GM23338 (cell line): Measurements from ENCODE around the gene GRIK4. TPM values are rescaled to one million over a fixed set of nuclear protein-coding genes. Genes with fewer than 3 reads are reported as not detected.

Source experiments
- ATAC-seq: fragments of 200-7000 bp; cut with Tn5 transposase; 3 replicates; pipeline ENCODE4 v1.9.1; 2020
- DNase-seq: peaks from one replicate; pipeline ENCODE4 v3.0.0-alpha.2; 2015; ENCODE audit warnings: low spot score
- H2AFZ ChIP-seq: fragments of 200-600 bp; sonication (generic); 2 replicates; pipeline ENCODE4 v1.8.0; 2016; ENCODE audit warnings: antibody characterized with exemption, mild to moderate bottlenecking, moderate library complexity
- H3F3A ChIP-seq: fragments of 200-600 bp; sonication (generic); replicated peaks from 2 replicates; pipeline ENCODE4 v1.8.0; 2017; ENCODE audit warnings: antibody characterized with exemption, mixed run types, low read depth
- H3K27ac ChIP-seq: fragments of 200-600 bp; sonication (generic); 2 replicates; pipeline ENCODE4 v1.6.1; 2016; ENCODE audit warnings: low read depth
- H3K27me3 ChIP-seq: fragments of 200-600 bp; sonication (generic); 2 replicates; pipeline ENCODE4 v1.8.0; 2016; ENCODE audit warnings: mild to moderate bottlenecking, mixed run types, moderate library complexity; ENCODE audit not compliant: insufficient read depth
- H3K36me3 ChIP-seq: fragments of 200-600 bp; sonication (generic); 2 replicates; pipeline ENCODE4 v1.8.0; 2016; ENCODE audit warnings: mild to moderate bottlenecking; ENCODE audit not compliant: insufficient read depth
- H3K4me1 ChIP-seq: fragments of 200-600 bp; sonication (generic); 2 replicates; pipeline ENCODE4 v1.8.0; 2016; ENCODE audit warnings: mild to moderate bottlenecking, moderate library complexity; ENCODE audit not compliant: insufficient read depth
- H3K4me2 ChIP-seq: fragments of 200-600 bp; sonication (generic); 2 replicates; pipeline ENCODE4 v1.7.1; 2017; ENCODE audit warnings: mixed run types
- H3K4me3 ChIP-seq: fragments of 200-600 bp; sonication (generic); 2 replicates; pipeline ENCODE4 v1.6.1; 2016; ENCODE audit warnings: mixed run types
- H3K79me2 ChIP-seq: fragments of 200-600 bp; sonication (generic); replicated peaks from 2 replicates; pipeline ENCODE4 v1.8.0; 2017; ENCODE audit warnings: mild to moderate bottlenecking; ENCODE audit not compliant: insufficient read depth
- H3K9me2 ChIP-seq: fragments of 200-600 bp; sonication (generic); 2 replicates; pipeline ENCODE4 v1.8.0; 2017; ENCODE audit not compliant: insufficient read depth
- H4K20me1 ChIP-seq: fragments of 200-600 bp; sonication (generic); replicated peaks from 2 replicates; pipeline ENCODE4 v1.8.0; 2017; ENCODE audit warnings: mild to moderate bottlenecking; ENCODE audit not compliant: insufficient read depth
- H3K27ac Mint-ChIP-seq: 2 replicates; pipeline ENCODE4 v1.8.0; 2020; ENCODE audit warnings: inconsistent platforms, mild to moderate bottlenecking, moderate library complexity, mixed read lengths
- H3K27me3 Mint-ChIP-seq: 3 replicates; pipeline ENCODE4 v1.8.0; 2022; ENCODE audit warnings: low read depth, mild to moderate bottlenecking, moderate library complexity, mixed read lengths, inconsistent platforms; ENCODE audit not compliant: insufficient read depth, poor library complexity
- H3K36me3 Mint-ChIP-seq: 3 replicates; pipeline ENCODE4 v1.8.0; 2021; ENCODE audit warnings: low read depth, mild to moderate bottlenecking, inconsistent platforms, moderate library complexity, mixed read lengths
- H3K4me1 Mint-ChIP-seq: 3 replicates; pipeline ENCODE4 v1.8.0; 2020; ENCODE audit warnings: mild to moderate bottlenecking, inconsistent platforms, mixed read lengths
- H3K4me3 Mint-ChIP-seq: 3 replicates; pipeline ENCODE4 v1.8.0; 2021; ENCODE audit warnings: moderate library complexity, mild to moderate bottlenecking, inconsistent platforms, mixed read lengths
- H3K9me3 Mint-ChIP-seq: 3 replicates; pipeline ENCODE4 v1.8.0; 2020; ENCODE audit warnings: moderate library complexity, mild to moderate bottlenecking, inconsistent platforms, mixed read lengths
- EZH2 ChIP-seq: fragments of 200-600 bp; sonication (generic); IDR thresholded peaks from one replicate; pipeline ENCODE4 v1.8.0; 2017; ENCODE audit warnings: antibody characterized with exemption, mild to moderate bottlenecking, low read depth; ENCODE audit not compliant: unreplicated experiment
- EZH2phosphoT487 ChIP-seq: fragments of 200-600 bp; sonication (generic); IDR thresholded peaks from one replicate; pipeline ENCODE4 v1.8.1; 2018; ENCODE audit warnings: antibody characterized with exemption; ENCODE audit not compliant: unreplicated experiment
- JUNB ChIP-seq: IDR thresholded peaks from one replicate; pipeline ENCODE4 v1.6.1; 2016; ENCODE audit warnings: antibody characterized with exemption; ENCODE audit not compliant: unreplicated experiment
- NANOG ChIP-seq: IDR thresholded peaks from 2 replicates; pipeline ENCODE4 v1.6.1; 2016; ENCODE audit warnings: antibody characterized with exemption, borderline replicate concordance
- POLR2AphosphoS5 ChIP-seq: IDR thresholded peaks from 2 replicates; pipeline ENCODE4 v1.6.1; 2016; ENCODE audit warnings: antibody characterized with exemption, low read depth
- STAT1 ChIP-seq: IDR thresholded peaks from one replicate; pipeline ENCODE4 v1.6.1; 2016; ENCODE audit warnings: antibody characterized with exemption; ENCODE audit not compliant: unreplicated experiment
- ZNF331 ChIP-seq: fragments of 250-450 bp; sonication (Bioruptor Pico); IDR thresholded peaks from 2 replicates; pipeline ENCODE4 v1.5.0; 2020; ENCODE audit warnings: low read depth, mild to moderate bottlenecking, moderate library complexity
- polyA plus RNA-seq: library from polyadenylated mRNA; unstranded; fragments of >200 nt; fragmentation: Nextera tagmentation; extraction: Ambion mirVana; gene quantifications from 2 replicates; pipeline ENCODE4 v1.2.1, GENCODE V29; 2016
- total RNA-seq: library from RNA; depleted of rRNA; stranded (reverse); fragments of >200 nt; shearing (Covaris generic); gene quantifications from 2 replicates; pipeline ENCODE4 v1.2.3, GENCODE V29; 2014
- TF ChIP-seq, protein P1 (sequence below): IDR thresholded peaks from 2 replicates; pipeline ENCODE4 v1.6.1; 2016; ENCODE audit warnings: antibody characterized with exemption
- TF ChIP-seq, protein P2 (sequence below), 2 experiments: fragments of 200-600 bp in 1 of 2; sonication (generic) in 1 of 2; conservative IDR thresholded peaks; 2 replicates each; pipeline versions ENCODE4 v1.5.1 to v1.6.1; 2016 to 2017; ENCODE audit warnings: antibody characterized with exemption in 2 of 2, low read depth in 2 of 2, mild to moderate bottlenecking in 2 of 2, moderate library complexity in 1 of 2
- TF ChIP-seq, protein P3 (sequence below): IDR thresholded peaks from one replicate; pipeline ENCODE4 v1.6.1; 2018; ENCODE audit warnings: antibody characterized with exemption; ENCODE audit not compliant: unreplicated experiment
- TF ChIP-seq, protein P4 (sequence below): fragments of 250-450 bp; sonication (Bioruptor Pico); IDR thresholded peaks from 2 replicates; pipeline ENCODE4 v1.5.0; 2020; ENCODE audit warnings: mild to moderate bottlenecking, moderate library complexity

The GRIK4 gene
- total and polyA plus RNA-seq, 2 experiments from 2014 or later, result 0.63 to 2.2 TPM

DNA sequence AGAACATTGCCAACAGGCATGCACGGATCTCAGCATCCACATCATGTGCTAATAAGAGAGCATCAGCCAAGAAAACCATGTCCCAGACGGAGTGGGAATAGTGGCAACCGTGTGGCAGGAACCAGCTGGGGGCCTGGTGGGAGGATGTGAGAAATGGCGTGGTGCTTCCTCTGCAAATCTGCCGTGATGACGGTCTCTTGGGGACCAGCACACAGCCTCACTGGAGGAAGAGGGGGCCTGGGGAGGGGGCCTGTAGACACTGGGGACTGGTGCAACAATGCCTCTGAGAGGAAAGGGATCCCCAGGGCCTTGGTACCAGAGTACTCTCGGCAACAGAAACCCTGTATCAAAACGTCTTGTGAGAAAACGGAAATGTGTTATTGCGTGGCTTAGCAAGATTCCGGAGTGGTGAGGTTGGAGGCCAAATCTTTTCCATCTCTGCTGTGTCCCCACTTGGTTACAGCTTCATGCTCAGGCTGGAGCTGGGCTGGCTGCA, 358.0 kb downstream of the GRIK4 start (continued):
- TF ChIP-seq, protein P1, sequence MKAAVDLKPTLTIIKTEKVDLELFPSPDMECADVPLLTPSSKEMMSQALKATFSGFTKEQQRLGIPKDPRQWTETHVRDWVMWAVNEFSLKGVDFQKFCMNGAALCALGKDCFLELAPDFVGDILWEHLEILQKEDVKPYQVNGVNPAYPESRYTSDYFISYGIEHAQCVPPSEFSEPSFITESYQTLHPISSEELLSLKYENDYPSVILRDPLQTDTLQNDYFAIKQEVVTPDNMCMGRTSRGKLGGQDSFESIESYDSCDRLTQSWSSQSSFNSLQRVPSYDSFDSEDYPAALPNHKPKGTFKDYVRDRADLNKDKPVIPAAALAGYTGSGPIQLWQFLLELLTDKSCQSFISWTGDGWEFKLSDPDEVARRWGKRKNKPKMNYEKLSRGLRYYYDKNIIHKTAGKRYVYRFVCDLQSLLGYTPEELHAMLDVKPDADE, result no peak
- TF ChIP-seq POLR2AphosphoS5, result no peak
- no peak for TF ChIP-seq NANOG

DNA sequence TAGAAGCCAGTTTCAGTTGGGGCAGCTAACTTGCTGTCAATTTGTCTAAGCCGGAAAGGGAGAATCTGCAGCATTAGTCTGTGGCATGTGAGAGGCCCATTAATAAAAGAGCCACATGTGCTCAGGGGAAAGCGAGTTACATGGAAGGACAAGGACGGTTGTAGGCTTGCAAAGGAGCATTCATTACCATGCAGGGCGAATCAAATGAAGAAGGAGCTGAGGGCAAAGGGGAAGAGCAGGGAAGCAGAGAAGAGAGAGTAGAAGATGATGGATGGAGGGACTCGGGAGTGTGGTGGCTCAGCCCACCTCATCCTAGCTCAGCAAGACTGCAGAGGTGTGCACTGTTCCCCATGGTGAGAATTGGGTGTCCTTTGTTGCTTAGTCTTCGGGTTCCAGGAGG, 359.6 kb downstream of the GRIK4 start:
- Histone ChIP-seq H3F3A (no peaks in the 10 kb centered on the region), H3K36me3 (no peaks in the 10 kb centered on the region), H3K4me3 (no peak overlapping the region), H3K4me2 (no peak overlapping the region), H3K79me2 (no peaks in the 10 kb centered on the region), H3K27ac (no peak overlapping the region), H4K20me1 (no peaks in the 10 kb centered on the region), H3K9me2 (peaks cover 6% of the 10 kb centered on the region; the same call in 1 of the 2 replicates), H2AFZ (no peak overlapping the region), H3K4me1 (peaks cover 5% of the 10 kb centered on the region), H3K27me3 (no peaks in the 10 kb centered on the region)
- H3K36me3 Mint-ChIP-seq, result peaks cover 8% of the 10 kb centered on the region
- H3K4me1 Mint-ChIP-seq, result peaks cover 20% of the 10 kb centered on the region
- no peak for ATAC-seq
- no peak overlapping the region for H3K27ac Mint-ChIP-seq
- no peak overlapping the region for H3K4me3 Mint-ChIP-seq
- DNase-seq, result no peak
- peaks cover 15% of the 10 kb centered on the region for H3K27me3 Mint-ChIP-seq
- peaks cover 2% of the 10 kb centered on the region; the same call in 2 of the 3 replicates for H3K9me3 Mint-ChIP-seq
- TF ChIP-seq, protein P2, sequence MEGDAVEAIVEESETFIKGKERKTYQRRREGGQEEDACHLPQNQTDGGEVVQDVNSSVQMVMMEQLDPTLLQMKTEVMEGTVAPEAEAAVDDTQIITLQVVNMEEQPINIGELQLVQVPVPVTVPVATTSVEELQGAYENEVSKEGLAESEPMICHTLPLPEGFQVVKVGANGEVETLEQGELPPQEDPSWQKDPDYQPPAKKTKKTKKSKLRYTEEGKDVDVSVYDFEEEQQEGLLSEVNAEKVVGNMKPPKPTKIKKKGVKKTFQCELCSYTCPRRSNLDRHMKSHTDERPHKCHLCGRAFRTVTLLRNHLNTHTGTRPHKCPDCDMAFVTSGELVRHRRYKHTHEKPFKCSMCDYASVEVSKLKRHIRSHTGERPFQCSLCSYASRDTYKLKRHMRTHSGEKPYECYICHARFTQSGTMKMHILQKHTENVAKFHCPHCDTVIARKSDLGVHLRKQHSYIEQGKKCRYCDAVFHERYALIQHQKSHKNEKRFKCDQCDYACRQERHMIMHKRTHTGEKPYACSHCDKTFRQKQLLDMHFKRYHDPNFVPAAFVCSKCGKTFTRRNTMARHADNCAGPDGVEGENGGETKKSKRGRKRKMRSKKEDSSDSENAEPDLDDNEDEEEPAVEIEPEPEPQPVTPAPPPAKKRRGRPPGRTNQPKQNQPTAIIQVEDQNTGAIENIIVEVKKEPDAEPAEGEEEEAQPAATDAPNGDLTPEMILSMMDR (conservative IDR thresholded peaks at IDR 0.05; ENCODE audit: low read depth in 2 of 2), result no peak
- TF ChIP-seq JUNB (no peak), EZH2phosphoT487 (no peak), POLR2AphosphoS5 (no peak), STAT1 (no peak), ZNF331 (CRISPR knock-in tag) (no peak), EZH2 (no peak)
- TF ChIP-seq, protein P1, result no peak
- TF ChIP-seq, protein P3, sequence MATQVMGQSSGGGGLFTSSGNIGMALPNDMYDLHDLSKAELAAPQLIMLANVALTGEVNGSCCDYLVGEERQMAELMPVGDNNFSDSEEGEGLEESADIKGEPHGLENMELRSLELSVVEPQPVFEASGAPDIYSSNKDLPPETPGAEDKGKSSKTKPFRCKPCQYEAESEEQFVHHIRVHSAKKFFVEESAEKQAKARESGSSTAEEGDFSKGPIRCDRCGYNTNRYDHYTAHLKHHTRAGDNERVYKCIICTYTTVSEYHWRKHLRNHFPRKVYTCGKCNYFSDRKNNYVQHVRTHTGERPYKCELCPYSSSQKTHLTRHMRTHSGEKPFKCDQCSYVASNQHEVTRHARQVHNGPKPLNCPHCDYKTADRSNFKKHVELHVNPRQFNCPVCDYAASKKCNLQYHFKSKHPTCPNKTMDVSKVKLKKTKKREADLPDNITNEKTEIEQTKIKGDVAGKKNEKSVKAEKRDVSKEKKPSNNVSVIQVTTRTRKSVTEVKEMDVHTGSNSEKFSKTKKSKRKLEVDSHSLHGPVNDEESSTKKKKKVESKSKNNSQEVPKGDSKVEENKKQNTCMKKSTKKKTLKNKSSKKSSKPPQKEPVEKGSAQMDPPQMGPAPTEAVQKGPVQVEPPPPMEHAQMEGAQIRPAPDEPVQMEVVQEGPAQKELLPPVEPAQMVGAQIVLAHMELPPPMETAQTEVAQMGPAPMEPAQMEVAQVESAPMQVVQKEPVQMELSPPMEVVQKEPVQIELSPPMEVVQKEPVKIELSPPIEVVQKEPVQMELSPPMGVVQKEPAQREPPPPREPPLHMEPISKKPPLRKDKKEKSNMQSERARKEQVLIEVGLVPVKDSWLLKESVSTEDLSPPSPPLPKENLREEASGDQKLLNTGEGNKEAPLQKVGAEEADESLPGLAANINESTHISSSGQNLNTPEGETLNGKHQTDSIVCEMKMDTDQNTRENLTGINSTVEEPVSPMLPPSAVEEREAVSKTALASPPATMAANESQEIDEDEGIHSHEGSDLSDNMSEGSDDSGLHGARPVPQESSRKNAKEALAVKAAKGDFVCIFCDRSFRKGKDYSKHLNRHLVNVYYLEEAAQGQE, result no peak
- TF ChIP-seq, protein P4, sequence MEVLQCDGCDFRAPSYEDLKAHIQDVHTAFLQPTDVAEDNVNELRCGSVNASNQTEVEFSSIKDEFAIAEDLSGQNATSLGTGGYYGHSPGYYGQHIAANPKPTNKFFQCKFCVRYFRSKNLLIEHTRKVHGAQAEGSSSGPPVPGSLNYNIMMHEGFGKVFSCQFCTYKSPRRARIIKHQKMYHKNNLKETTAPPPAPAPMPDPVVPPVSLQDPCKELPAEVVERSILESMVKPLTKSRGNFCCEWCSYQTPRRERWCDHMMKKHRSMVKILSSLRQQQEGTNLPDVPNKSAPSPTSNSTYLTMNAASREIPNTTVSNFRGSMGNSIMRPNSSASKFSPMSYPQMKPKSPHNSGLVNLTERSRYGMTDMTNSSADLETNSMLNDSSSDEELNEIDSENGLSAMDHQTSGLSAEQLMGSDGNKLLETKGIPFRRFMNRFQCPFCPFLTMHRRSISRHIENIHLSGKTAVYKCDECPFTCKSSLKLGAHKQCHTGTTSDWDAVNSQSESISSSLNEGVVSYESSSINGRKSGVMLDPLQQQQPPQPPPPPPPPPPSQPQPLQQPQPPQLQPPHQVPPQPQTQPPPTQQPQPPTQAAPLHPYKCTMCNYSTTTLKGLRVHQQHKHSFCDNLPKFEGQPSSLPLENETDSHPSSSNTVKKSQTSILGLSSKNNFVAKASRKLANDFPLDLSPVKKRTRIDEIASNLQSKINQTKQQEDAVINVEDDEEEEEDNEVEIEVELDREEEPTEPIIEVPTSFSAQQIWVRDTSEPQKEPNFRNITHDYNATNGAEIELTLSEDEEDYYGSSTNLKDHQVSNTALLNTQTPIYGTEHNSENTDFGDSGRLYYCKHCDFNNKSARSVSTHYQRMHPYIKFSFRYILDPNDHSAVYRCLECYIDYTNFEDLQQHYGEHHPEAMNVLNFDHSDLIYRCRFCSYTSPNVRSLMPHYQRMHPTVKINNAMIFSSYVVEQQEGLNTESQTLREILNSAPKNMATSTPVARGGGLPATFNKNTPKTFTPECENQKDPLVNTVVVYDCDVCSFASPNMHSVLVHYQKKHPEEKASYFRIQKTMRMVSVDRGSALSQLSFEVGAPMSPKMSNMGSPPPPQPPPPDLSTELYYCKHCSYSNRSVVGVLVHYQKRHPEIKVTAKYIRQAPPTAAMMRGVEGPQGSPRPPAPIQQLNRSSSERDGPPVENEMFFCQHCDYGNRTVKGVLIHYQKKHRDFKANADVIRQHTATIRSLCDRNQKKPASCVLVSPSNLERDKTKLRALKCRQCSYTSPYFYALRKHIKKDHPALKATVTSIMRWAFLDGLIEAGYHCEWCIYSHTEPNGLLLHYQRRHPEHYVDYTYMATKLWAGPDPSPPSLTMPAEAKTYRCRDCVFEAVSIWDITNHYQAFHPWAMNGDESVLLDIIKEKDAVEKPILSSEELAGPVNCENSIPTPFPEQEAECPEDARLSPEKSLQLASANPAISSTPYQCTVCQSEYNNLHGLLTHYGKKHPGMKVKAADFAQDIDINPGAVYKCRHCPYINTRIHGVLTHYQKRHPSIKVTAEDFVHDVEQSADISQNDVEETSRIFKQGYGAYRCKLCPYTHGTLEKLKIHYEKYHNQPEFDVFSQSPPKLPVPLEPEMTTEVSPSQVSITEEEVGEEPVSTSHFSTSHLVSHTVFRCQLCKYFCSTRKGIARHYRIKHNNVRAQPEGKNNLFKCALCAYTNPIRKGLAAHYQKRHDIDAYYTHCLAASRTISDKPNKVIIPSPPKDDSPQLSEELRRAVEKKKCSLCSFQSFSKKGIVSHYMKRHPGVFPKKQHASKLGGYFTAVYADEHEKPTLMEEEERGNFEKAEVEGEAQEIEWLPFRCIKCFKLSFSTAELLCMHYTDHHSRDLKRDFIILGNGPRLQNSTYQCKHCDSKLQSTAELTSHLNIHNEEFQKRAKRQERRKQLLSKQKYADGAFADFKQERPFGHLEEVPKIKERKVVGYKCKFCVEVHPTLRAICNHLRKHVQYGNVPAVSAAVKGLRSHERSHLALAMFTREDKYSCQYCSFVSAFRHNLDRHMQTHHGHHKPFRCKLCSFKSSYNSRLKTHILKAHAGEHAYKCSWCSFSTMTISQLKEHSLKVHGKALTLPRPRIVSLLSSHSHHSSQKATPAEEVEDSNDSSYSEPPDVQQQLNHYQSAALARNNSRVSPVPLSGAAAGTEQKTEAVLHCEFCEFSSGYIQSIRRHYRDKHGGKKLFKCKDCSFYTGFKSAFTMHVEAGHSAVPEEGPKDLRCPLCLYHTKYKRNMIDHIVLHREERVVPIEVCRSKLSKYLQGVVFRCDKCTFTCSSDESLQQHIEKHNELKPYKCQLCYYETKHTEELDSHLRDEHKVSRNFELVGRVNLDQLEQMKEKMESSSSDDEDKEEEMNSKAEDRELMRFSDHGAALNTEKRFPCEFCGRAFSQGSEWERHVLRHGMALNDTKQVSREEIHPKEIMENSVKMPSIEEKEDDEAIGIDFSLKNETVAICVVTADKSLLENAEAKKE (CRISPR knock-in tag), result no peak
